Spinal cord (tissue), 10 donors: ENCODE results near the gene ABCG1. TPM values are rescaled to one million over a fixed set of nuclear protein-coding genes. Genes with fewer than 3 reads are reported as not detected.

Experiments used
- DNase-seq, 6 donors: peaks; one replicate each; pipeline versions ENCODE4 v3.0.0 to v3.0.0-alpha.2; 2013 to 2015; ENCODE audit warnings: low spot score in 6 of 6, low read depth in 4 of 6
- H3K27ac ChIP-seq: one replicate; pipeline ENCODE4 v1.5.1; 2013; ENCODE audit warnings: low read depth, low read length, control low read depth
- H3K27me3 ChIP-seq: one replicate; pipeline ENCODE4 v1.6.1; 2013; ENCODE audit warnings: low read length; ENCODE audit not compliant: control insufficient read depth, insufficient read depth
- H3K36me3 ChIP-seq: one replicate; pipeline ENCODE4 v1.6.1; 2013; ENCODE audit warnings: low read length; ENCODE audit not compliant: control insufficient read depth, insufficient read depth
- H3K4me1 ChIP-seq: one replicate; pipeline ENCODE4 v1.6.1; 2013; ENCODE audit warnings: low read length; ENCODE audit not compliant: control insufficient read depth, insufficient read depth
- H3K4me3 ChIP-seq: one replicate; pipeline ENCODE4 v1.5.1; 2013; ENCODE audit warnings: low read depth, low read length, control low read depth
- H3K9me3 ChIP-seq: one replicate; pipeline ENCODE4 v1.6.1; 2013; ENCODE audit warnings: low read length; ENCODE audit not compliant: control insufficient read depth, insufficient read depth
- WGBS: methylation state at CpG from one replicate; pipeline ENCODE4 v1.1.5; 2013; ENCODE audit warnings: missing lambda C conversion rate; ENCODE audit not compliant: insufficient coverage; 5-methylcytosine and 5-hydroxymethylcytosine counted together
- polyA plus RNA-seq, 2 donors: library from polyadenylated mRNA; unstranded; fragments of 120-200 nt; gene quantifications; one replicate each; pipeline ENCODE4 v1.2.1, GENCODE V29; 2013; ENCODE audit not compliant: insufficient read length in 2 of 2
- total RNA-seq, 2 donors: library from RNA; depleted of rRNA in 1 of 2; stranded (reverse); fragments of 120-200 nt in 1 of 2; fragments of >200 nt in 1 of 2; gene quantifications; one replicate each; pipeline versions ENCODE4 v1.2.3 to v1.2.4, GENCODE V29; 2013 to 2014
- donor health status: healthy.

ABCG1 gene
- total and polyA plus RNA-seq, 4 donors: 16.0 to 23.4 (median 19.3) TPM

GRCh38 chr21:42245331-42246193, 26.6 kb downstream of the ABCG1 start:
- WGBS: 62% methylated on average over 3 of the region's 10 CpGs
- no peak overlapping the region for H3K27ac ChIP-seq

GRCh38 chr21:42247716-42248115, 28.8 kb downstream of the ABCG1 start:
- Histone ChIP-seq H3K4me1 (peaks cover 35% of the 10 kb centered on the region), H3K27me3 (no peaks in the 10 kb centered on the region), H3K36me3 (peaks cover 3% of the 10 kb centered on the region), H3K4me3 (no peak overlapping the region), H3K27ac (no peak overlapping the region), H3K9me3 (no peaks in the 10 kb centered on the region)
- DNase-seq: no peak
- 88% methylated on average over 5 of the region's 11 CpGs for WGBS

More at GRCh38 chr21:42245331-42246193, 26.6 kb downstream of the ABCG1 start:
- Histone ChIP-seq H3K27me3 (no peaks in the 10 kb centered on the region), H3K36me3 (no peaks in the 10 kb centered on the region), H3K4me1 (peaks cover 17% of the 10 kb centered on the region), H3K4me3 (no peak overlapping the region), H3K9me3 (no peaks in the 10 kb centered on the region)
- peak in 2 of 6 donors; percentile 62 to 79 for DNase-seq

DNA sequence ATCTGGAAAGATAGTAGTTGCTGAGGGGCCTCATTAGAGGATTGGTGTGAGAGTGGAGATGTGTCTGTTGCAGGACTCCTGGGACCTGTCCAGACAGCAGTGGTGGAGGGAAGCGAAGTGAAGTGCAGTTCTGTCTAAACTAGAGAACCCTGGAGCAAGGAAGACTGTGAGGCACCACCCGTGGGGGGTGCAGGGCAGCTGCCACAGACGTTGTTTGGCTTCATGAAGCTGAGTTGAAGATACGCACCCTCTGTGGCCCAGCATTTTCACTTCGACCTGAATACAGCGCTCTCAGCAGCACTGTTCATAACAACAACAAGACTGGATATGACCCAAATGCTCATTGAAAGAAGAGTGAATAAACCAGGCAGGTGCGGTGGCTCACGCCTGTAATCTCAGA, 29.3 kb downstream of the ABCG1 start:
- no peaks in the 10 kb centered on the region for H3K9me3 ChIP-seq
- no peak overlapping the region for H3K27ac ChIP-seq
- no peaks in the 10 kb centered on the region for H3K27me3 ChIP-seq
- H3K4me3 ChIP-seq: no peak overlapping the region
- peaks cover 41% of the 10 kb centered on the region for H3K4me1 ChIP-seq
- 89% methylated on average over 8 of the region's 8 CpGs for WGBS
- no peak for DNase-seq
- peaks cover 3% of the 10 kb centered on the region for H3K36me3 ChIP-seq

- WGBS: 93% methylated on average over 4 of the region's 12 CpGs
- H3K27me3 ChIP-seq: no peaks in the 10 kb centered on the region
- no peak overlapping the region for H3K27ac ChIP-seq
- DNase-seq: no peak
- H3K9me3 ChIP-seq: no peaks in the 10 kb centered on the region
- H3K36me3 ChIP-seq: peaks cover 3% of the 10 kb centered on the region
- H3K4me3 ChIP-seq: no peak overlapping the region
- H3K4me1 ChIP-seq: peaks cover 48% of the 10 kb centered on the region
These were observed 30.1 kb downstream of the ABCG1 start for GRCh38 chr21:42248783-42249597.

- Histone ChIP-seq H3K27ac (no peak overlapping the region), H3K4me3 (no peak overlapping the region), H3K36me3 (peaks cover 3% of the 10 kb centered on the region), H3K9me3 (no peaks in the 10 kb centered on the region), H3K27me3 (no peaks in the 10 kb centered on the region), H3K4me1 (peaks cover 58% of the 10 kb centered on the region)
- WGBS: 88% methylated on average over 17 of the region's 19 CpGs
- DNase-seq: no peak
These were observed 31.8 kb downstream of the ABCG1 start for GRCh38 chr21:42250422-42251403.

DNA sequence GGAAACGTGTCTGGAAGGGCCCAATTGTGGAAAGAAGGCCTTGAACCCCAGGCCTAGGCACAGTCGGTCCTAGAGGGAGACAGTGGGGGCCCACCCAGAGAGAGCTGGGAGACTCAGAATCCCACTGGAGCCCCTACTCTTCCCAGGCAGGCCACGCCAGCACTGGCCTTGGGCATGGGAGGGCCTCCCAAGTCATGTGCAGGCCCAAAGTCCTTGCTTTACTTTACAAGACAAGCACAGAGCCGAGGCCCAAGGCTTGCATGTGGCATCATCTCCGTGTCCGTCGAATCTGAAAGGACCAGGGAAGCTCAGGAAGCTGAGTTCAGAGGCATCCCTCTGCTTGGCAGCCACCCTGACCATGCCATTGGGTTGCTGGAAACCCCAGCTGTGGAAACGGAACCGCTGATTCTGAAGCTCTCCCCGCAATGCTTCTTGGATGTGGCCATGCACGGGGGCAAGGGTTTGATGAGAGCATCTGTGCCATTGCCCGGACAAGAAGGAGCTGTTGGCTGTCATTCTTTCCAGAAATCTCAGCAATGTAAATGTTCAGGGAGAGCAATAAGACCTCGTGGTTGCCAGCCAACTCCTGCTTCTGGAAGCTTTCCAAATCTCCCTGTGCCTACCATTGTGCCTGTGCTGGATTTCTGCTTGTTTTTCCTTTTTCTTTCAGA, 32.8 kb downstream of the ABCG1 start:
- Histone ChIP-seq H3K4me1 (peaks cover 62% of the 10 kb centered on the region), H3K9me3 (no peaks in the 10 kb centered on the region), H3K27me3 (no peaks in the 10 kb centered on the region), H3K27ac (no peak overlapping the region), H3K36me3 (peaks cover 3% of the 10 kb centered on the region), H3K4me3 (no peak overlapping the region)
- DNase-seq: peak in 2 of 6 donors; percentile 55 to 60
- WGBS: 64% methylated on average over 13 of the region's 13 CpGs

GRCh38 chr21:42252325-42252654, 33.4 kb downstream of the ABCG1 start:
- no peak for DNase-seq
- H3K36me3 ChIP-seq: peaks cover 3% of the 10 kb centered on the region
- no peak overlapping the region for H3K27ac ChIP-seq
- no peak overlapping the region for H3K4me3 ChIP-seq
- no peaks in the 10 kb centered on the region for H3K27me3 ChIP-seq
- H3K9me3 ChIP-seq: no peaks in the 10 kb centered on the region
- 30% methylated on average over 6 of the region's 8 CpGs for WGBS
- peaks cover 66% of the 10 kb centered on the region for H3K4me1 ChIP-seq

DNA sequence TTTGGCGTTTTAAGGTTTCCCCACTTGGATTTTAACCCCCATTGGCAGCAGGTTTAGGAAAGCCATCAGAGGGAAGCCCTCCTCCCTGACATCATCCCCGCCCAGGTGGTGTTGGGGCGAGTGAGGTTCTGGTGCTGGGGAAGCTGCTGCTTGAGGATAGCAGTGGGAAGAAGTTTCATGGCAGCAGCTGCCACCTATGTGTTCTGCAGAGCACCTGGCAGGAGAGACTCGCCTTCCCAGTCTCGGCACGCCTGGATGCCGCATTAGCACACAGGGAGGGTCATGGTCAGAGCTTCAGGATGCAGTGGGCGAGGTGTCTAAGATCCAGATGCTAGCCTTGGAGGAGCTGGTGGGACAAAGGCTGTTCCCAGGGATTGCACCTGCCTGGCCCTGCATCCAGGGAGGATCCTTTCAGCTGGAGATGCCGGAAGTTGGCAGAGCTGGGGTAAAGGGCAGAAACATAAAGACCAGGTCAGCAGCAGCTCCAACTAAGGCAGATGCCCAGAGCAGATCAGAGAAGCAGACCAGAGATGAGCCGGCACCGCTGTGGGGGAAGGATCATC, 33.9 kb downstream of the ABCG1 start:
- no peak for DNase-seq
- no peak overlapping the region for H3K27ac ChIP-seq
- 93% methylated on average over 11 of the region's 11 CpGs for WGBS
- H3K9me3 ChIP-seq: no peaks in the 10 kb centered on the region
- no peak overlapping the region for H3K4me3 ChIP-seq
- H3K27me3 ChIP-seq: no peaks in the 10 kb centered on the region
- H3K36me3 ChIP-seq: peaks cover 3% of the 10 kb centered on the region
- peaks cover 69% of the 10 kb centered on the region for H3K4me1 ChIP-seq
